Vagina (tissue), 2 donors: ENCODE data around the gene ELMO1.

Experiments
- POLR2AphosphoS5 ChIP-seq, 2 donors: sonication (generic); formaldehyde crosslinking; IDR thresholded peaks; one replicate each; pipeline ENCODE4 v1.9.0; 2017; ENCODE audit warnings: antibody characterized with exemption in 2 of 2, mild to moderate bottlenecking in 2 of 2, low read depth in 1 of 2; ENCODE audit not compliant: insufficient read depth in 1 of 2
- TF ChIP-seq, protein P1 (sequence below), 3 experiments: fragments of 450-650 bp in 2 of 3; fragments of 200-600 bp in 1 of 3; sonication (generic) in 1 of 3; IDR thresholded peaks; one replicate each; pipeline ENCODE4 v1.5.1; 2017 to 2019; ENCODE audit warnings: antibody characterized with exemption in 3 of 3, mild to moderate bottlenecking in 2 of 3, moderate library complexity in 2 of 3

DNA sequence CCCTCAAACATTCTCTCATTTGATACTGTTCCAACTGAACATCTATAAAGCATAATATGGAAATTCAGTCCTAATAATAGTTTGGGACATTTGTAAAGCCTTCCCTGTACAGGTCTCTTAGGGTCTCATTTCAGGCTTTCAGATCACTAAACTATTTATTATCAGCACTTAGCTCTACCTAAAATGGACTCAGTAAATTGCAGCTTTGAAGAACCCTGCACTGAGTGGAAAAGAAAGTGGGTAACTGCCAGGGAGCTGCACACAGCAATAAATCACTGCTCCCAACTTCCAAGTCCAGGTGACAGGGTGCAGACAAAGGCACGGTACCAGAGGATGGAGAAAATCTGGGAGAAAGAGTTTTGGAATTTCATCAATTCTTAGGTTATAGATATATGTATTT lies 559.5 kb downstream of the ELMO1 start:
- TF ChIP-seq, protein P1, sequence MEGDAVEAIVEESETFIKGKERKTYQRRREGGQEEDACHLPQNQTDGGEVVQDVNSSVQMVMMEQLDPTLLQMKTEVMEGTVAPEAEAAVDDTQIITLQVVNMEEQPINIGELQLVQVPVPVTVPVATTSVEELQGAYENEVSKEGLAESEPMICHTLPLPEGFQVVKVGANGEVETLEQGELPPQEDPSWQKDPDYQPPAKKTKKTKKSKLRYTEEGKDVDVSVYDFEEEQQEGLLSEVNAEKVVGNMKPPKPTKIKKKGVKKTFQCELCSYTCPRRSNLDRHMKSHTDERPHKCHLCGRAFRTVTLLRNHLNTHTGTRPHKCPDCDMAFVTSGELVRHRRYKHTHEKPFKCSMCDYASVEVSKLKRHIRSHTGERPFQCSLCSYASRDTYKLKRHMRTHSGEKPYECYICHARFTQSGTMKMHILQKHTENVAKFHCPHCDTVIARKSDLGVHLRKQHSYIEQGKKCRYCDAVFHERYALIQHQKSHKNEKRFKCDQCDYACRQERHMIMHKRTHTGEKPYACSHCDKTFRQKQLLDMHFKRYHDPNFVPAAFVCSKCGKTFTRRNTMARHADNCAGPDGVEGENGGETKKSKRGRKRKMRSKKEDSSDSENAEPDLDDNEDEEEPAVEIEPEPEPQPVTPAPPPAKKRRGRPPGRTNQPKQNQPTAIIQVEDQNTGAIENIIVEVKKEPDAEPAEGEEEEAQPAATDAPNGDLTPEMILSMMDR (IDR thresholded peaks at IDR 0.05): no peak
- no peak for TF ChIP-seq POLR2AphosphoS5 (IDR thresholded peaks at IDR 0.05; ENCODE audit: insufficient read depth in 1 of 2, low read depth in 1 of 2)
